Ectodermal cell (in vitro differentiated cells): ENCODE results near the gene IFNAR1.

Experiments
- H3K27ac ChIP-seq: 2 replicates; pipeline ENCODE4 v1.7.0; 2013; ENCODE audit warnings: mild to moderate bottlenecking, low read depth, low read length; ENCODE audit not compliant: insufficient read depth, poor library complexity, severe bottlenecking
- H3K27me3 ChIP-seq: 2 replicates; pipeline ENCODE4 v1.7.0; 2013; ENCODE audit warnings: mild to moderate bottlenecking, low read length; ENCODE audit not compliant: insufficient read depth, control insufficient read depth, poor library complexity, severe bottlenecking
- H3K36me3 ChIP-seq: one replicate; pipeline ENCODE4 v1.7.0; 2013; ENCODE audit warnings: low read length; ENCODE audit not compliant: control insufficient read depth, insufficient read depth
- H3K4me1 ChIP-seq: one replicate; pipeline ENCODE4 v1.7.0; 2013; ENCODE audit warnings: low read length; ENCODE audit not compliant: control insufficient read depth, insufficient read depth
- H3K4me3 ChIP-seq: 2 replicates; pipeline ENCODE4 v1.7.0; 2013; ENCODE audit warnings: low read depth, low read length, control low read depth; ENCODE audit not compliant: insufficient read depth
- H3K9me3 ChIP-seq: 2 replicates; pipeline ENCODE4 v1.7.0; 2013; ENCODE audit warnings: mild to moderate bottlenecking, low read length, moderate library complexity; ENCODE audit not compliant: control insufficient read depth
- WGBS, 2 experiments: methylation state at CpG; one replicate each; pipeline ENCODE4 v1.1.7; 2013; ENCODE audit warnings: missing lambda C conversion rate in 2 of 2; 5-methylcytosine and 5-hydroxymethylcytosine counted together

Gene IFNAR1

GRCh38 chr21:33395891-33396331, 71.1 kb downstream of the IFNAR1 start:
- H3K9me3 ChIP-seq: no peaks in the 10 kb centered on the region
- H3K36me3 ChIP-seq: no peaks in the 10 kb centered on the region
- H3K27me3 ChIP-seq: no peaks in the 10 kb centered on the region
- 81 to 88% methylated on average over 6 of the region's 6 CpGs for WGBS, 2 experiments
- no peak overlapping the region for H3K4me3 ChIP-seq
- no peak overlapping the region for H3K27ac ChIP-seq
- H3K4me1 ChIP-seq: peaks cover 5% of the 10 kb centered on the region

GRCh38 chr21:33396436-33396835, 71.7 kb downstream of the IFNAR1 start:
- Histone ChIP-seq H3K4me3 (no peak overlapping the region), H3K27ac (no peak overlapping the region), H3K9me3 (no peaks in the 10 kb centered on the region), H3K27me3 (no peaks in the 10 kb centered on the region), H3K4me1 (peaks cover 5% of the 10 kb centered on the region), H3K36me3 (no peaks in the 10 kb centered on the region)
- WGBS, 2 experiments: 89 to 96% methylated on average over 6 of the region's 6 CpGs

DNA sequence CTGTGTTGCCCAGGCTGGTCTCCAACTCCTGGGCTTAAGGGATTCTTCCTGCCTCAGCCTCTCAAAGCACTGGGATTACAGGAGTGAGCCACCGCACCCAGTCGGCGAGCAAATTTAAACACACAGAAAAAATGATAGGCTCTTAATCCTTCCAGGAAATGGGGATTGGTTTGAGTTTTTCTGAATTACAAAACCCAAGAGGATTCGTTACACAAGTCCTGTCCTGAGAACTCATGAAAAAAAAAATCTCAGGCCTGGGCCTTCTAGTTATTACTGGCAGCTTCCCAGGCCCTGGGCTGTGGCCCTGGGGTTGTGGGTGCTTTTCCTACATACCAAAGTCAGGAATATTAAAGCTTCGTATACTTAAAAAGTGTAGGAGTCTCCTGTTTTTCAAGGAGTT, 72.2 kb downstream of the IFNAR1 start:
- Histone ChIP-seq H3K9me3 (no peaks in the 10 kb centered on the region), H3K4me1 (peaks cover 5% of the 10 kb centered on the region), H3K27me3 (no peaks in the 10 kb centered on the region), H3K36me3 (no peaks in the 10 kb centered on the region), H3K4me3 (no peak overlapping the region), H3K27ac (no peak overlapping the region)
- 82 to 96% methylated on average over 5 of the region's 5 CpGs for WGBS, 2 experiments

DNA sequence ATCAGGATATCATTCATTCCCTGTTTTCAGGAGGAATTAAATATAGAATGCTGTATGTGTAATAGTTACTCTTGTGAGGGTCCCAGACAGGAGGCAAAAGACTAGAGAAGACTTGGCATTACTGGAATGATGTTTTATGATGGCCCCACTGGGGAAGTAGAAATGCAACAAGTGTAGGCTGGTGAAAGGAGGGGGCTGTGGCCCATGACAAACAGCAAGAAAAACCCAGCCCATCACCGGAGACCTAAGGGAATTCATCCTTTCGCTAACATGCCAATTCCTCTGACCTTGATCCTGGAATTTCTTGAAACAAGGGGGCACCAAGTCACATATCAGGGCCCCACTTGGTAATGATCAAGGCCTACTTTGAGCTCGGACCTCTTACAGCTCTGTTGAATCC, 72.9 kb downstream of the IFNAR1 start:
- no peak overlapping the region for H3K4me3 ChIP-seq
- no peaks in the 10 kb centered on the region for H3K9me3 ChIP-seq
- H3K27me3 ChIP-seq: no peaks in the 10 kb centered on the region
- 94 to 96% methylated on average over 3 of the region's 3 CpGs for WGBS, 2 experiments
- no peaks in the 10 kb centered on the region for H3K36me3 ChIP-seq
- H3K4me1 ChIP-seq: peaks cover 5% of the 10 kb centered on the region
- H3K27ac ChIP-seq: no peak overlapping the region

GRCh38 chr21:33398361-33398760, 73.6 kb downstream of the IFNAR1 start:
- no peaks in the 10 kb centered on the region for H3K27me3 ChIP-seq
- H3K36me3 ChIP-seq: no peaks in the 10 kb centered on the region
- no peak overlapping the region for H3K4me3 ChIP-seq
- H3K4me1 ChIP-seq: peaks cover 5% of the 10 kb centered on the region
- H3K27ac ChIP-seq: no peak overlapping the region
- 86 to 91% methylated on average over 5 of the region's 5 CpGs for WGBS, 2 experiments
- H3K9me3 ChIP-seq: no peaks in the 10 kb centered on the region

DNA sequence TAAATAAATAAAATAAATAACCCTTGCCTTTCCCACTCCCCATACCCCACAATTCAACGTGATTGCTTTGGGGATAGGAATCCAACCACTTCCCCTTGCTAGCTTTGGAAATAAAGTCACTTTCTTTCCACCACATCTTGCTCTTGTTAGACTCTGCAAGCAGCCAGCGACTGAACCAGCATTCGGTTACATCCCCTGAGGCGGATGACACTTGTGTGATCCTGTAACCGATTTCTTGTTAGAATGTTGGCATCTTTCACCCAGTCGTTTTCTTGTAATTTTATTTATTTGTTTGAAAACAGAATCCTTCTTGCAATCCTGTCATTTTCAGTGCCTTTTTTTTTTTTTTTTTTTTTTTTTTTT, 76.8 kb downstream of the IFNAR1 start:
- H3K4me3 ChIP-seq: no peak overlapping the region
- no peak overlapping the region for H3K27ac ChIP-seq
- peaks cover 3% of the 10 kb centered on the region for H3K4me1 ChIP-seq
- no peaks in the 10 kb centered on the region for H3K27me3 ChIP-seq
- H3K9me3 ChIP-seq: no peaks in the 10 kb centered on the region
- H3K36me3 ChIP-seq: no peaks in the 10 kb centered on the region
- WGBS, 2 experiments: 91 to 96% methylated on average over 5 to 6 of the region's 6 CpGs

DNA sequence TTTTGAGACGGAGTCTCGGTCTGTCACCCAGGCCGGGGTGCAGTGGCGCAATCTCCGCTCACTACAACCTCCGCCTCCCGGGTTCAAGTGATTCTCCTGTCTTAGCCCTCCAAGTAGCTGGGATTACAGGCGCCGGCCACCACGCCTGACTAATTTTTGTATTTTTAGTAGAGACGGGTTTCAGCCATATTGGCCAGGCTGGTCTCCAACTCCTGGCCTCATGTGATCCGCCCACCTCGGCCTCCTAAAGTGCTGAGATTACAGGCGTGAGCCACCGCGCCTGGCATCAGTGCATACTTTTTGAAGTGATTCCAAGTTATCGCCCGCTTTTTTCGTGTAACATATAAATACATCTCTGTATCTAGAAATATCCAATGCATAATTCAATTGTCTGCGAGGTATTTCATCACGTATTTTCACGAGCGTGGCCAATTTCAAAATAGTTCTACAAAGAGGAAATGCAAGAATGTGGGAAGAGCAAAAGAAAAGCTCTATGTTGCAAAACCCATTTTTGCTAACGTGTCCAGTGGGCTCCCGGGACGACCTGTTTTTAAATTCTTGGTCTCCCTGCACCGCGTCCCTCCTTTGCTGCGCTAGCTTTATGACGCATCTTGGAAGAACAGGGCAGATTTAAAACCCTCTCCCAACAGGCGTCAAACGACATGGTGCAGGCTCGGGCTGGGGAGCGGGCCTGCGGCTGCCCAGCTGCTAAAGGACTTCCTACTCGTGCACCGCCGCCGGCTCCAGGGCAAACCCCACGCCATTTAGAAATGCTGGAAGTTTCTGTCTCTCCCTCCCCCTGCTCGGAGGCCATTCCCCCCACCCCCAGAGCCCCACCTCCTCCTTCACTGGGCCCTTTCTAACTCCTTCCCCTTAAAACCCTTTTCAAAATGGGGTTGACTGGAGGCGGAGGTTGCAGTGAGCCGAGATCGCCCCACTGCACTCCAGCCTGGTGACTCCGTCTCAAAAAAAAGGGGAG, 77.5 kb downstream of the IFNAR1 start:
- Histone ChIP-seq H3K27ac (no peak overlapping the region), H3K27me3 (no peaks in the 10 kb centered on the region), H3K9me3 (no peaks in the 10 kb centered on the region), H3K4me3 (peak overlapping the region; percentile 79), H3K4me1 (peaks cover 3% of the 10 kb centered on the region), H3K36me3 (no peaks in the 10 kb centered on the region)
- WGBS, 2 experiments: 68 to 69% methylated on average over 45 of the region's 45 CpGs

DNA sequence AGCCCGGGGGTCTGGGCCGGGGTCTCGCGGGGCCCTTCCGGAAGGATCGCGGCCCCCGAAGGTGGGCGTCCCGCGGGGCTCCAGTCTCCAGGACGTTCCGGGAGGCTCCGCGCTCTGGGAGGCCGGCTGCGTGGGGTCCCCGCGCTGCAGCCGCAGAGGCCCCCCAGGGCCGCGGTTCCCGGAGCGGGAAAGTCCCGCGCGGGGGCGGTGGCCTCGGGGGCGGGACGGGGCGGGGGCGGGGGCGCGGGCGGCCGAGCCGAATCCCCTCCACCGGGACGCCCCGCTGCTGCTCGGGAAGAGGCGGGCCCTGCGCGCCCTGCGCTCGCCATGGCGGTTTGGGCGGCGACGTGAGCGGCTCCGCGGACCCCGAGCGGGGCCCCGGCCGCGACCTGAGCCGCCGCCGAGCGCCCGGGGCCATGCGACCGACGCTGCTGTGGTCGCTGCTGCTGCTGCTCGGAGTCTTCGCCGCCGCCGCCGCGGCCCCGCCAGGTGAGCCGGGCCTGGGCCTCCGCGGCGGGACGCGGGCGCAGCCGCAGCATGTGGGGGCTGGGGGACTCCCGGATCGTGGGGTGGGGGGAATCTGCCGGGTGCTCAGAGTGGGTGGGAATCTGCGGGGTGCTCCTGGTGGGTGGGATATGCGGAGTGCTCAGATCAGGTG, 78.5 kb downstream of the IFNAR1 start, which contains the start of gene IFNGR2:
TSS of gene IFNGR2 (plus strand) at position 286 of the 658 bp plus-strand sequence. CDS start at position 417, 131 bp downstream.
- Histone ChIP-seq H3K36me3 (no peaks in the 10 kb centered on the region), H3K27me3 (no peaks in the 10 kb centered on the region), H3K27ac (no peak within 1 kb of the TSS), H3K4me3 (peak within 1 kb of the TSS; percentile 79), H3K9me3 (no peaks in the 10 kb centered on the region), H3K4me1 (peaks cover 3% of the 10 kb centered on the region)
- WGBS, 2 experiments: 0% methylated on average over 89 of the region's 89 CpGs

- Histone ChIP-seq H3K4me1 (peaks cover 3% of the 10 kb centered on the region), H3K9me3 (no peaks in the 10 kb centered on the region), H3K27me3 (no peaks in the 10 kb centered on the region), H3K36me3 (no peaks in the 10 kb centered on the region), H3K4me3 (peak overlapping the region; percentile 79), H3K27ac (no peak overlapping the region)
- WGBS, 2 experiments: 12 to 13% methylated on average over 47 of the region's 47 CpGs
These were observed 79.2 kb downstream of the IFNAR1 start for GRCh38 chr21:33403786-33404585.
